Measurements from ENCODE around the gene APOBEC3C. TPM values are rescaled to one million over a fixed set of nuclear protein-coding genes. Genes with fewer than 3 reads are reported as not detected.
"Not testable (repeated sequence)": the region's sequence is repeated elsewhere in the genome, so short reads cannot be mapped to it uniquely, and the experiment has no call there.

The APOBEC3C gene
- total RNA-seq, 3 donors from 2014 or later, result 6.9 to 9.5 (median 7.0) TPM

DNA sequence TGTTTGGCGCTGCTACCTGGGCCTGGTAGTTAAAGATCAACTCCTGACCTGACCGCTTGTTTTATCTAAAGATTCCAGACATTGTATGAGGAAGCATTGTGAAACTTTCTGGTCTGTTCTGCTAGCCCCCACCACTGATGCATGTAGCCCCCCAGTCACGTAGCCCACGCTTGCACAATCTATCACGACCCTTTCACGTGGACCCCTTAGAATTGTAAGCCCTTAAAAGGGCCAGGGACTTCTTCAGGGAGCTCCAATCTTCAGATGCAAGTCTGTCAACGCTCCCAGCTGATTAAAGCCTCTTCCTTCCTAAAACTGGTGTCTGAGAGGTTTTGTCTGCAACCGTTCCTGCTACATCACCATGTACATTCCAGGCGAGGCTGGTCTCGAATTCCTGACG lies 41.6 kb downstream of the APOBEC3C start:
- no peak overlapping the region for H3K4me3 ChIP-seq

DNA sequence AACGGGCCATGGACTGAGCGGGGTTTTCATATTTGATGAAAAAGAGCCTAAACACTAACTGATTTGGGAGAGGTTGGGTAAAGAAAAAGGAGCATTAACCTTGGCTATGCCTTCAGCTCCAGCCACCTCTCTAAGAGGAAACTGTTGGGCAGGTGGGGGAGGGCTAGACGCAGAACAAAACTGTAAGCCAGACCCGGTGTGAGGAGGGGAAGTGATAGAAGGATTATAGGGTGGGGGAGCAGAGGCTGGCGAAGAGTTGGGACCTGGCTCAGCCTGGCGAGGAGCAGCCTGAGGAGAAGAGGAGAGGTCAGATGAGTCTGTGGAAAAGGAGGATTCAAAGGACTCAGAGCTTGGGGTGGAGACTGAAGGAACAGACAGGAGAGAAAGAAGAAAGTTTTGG lies 47.2 kb downstream of the APOBEC3C start:
- H3K27ac ChIP-seq; DNase-seq (ENCODE audit: low spot score in 2 of 2); H3K9me3 ChIP-seq; intact Hi-C loops (cut with DNase I; ENCODE audit: low total_unique reads); H3K27me3 ChIP-seq; H3K4me1 ChIP-seq; H3K4me3 ChIP-seq; H3K36me3 ChIP-seq: not testable (repeated sequence)

More for the DNA sequence above, 41.6 kb downstream of the APOBEC3C start:
- TF ChIP-seq POLR2AphosphoS5 (IDR thresholded peaks at IDR 0.05) (no peak), POLR2A (IDR thresholded peaks at IDR 0.05) (no peak)
- TF ChIP-seq, protein P1, sequence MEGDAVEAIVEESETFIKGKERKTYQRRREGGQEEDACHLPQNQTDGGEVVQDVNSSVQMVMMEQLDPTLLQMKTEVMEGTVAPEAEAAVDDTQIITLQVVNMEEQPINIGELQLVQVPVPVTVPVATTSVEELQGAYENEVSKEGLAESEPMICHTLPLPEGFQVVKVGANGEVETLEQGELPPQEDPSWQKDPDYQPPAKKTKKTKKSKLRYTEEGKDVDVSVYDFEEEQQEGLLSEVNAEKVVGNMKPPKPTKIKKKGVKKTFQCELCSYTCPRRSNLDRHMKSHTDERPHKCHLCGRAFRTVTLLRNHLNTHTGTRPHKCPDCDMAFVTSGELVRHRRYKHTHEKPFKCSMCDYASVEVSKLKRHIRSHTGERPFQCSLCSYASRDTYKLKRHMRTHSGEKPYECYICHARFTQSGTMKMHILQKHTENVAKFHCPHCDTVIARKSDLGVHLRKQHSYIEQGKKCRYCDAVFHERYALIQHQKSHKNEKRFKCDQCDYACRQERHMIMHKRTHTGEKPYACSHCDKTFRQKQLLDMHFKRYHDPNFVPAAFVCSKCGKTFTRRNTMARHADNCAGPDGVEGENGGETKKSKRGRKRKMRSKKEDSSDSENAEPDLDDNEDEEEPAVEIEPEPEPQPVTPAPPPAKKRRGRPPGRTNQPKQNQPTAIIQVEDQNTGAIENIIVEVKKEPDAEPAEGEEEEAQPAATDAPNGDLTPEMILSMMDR (IDR thresholded peaks at IDR 0.05), result no peak
- intact Hi-C loops (cut with DNase I; ENCODE audit: low total_unique reads), result no loop called here
- H3K4me1 ChIP-seq, result no peaks in the 10 kb centered on the region
- H3K36me3 ChIP-seq, result no peaks in the 10 kb centered on the region
- H3K27me3 ChIP-seq, result no peaks in the 10 kb centered on the region
- H3K27ac ChIP-seq, result no peak overlapping the region
- no peaks in the 10 kb centered on the region for H3K9me3 ChIP-seq
- no peak for DNase-seq (ENCODE audit: low spot score in 2 of 2)

DNA sequence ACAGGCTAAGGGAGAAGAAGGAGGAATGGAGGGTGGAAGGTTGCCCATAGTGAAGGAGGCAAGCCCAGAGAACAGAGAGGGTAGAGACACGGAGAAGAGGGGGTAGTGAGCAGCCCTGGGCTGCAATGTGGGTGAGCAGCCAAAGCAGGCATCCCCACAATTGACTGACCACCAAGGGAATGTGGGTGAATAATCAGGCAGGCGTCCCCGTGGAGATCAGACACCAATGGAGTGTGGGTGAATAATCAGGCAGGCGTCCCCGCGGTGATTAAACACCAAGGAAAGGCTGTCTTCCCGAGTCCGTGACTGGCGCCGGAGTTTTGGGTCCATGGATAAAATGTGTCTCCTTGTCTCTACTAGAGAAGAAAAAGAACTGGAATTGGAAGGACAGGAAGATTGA lies 47.9 kb downstream of the APOBEC3C start:
- H3K9me3 ChIP-seq; intact Hi-C loops (cut with DNase I; ENCODE audit: low total_unique reads): not testable (repeated sequence)

DNA sequence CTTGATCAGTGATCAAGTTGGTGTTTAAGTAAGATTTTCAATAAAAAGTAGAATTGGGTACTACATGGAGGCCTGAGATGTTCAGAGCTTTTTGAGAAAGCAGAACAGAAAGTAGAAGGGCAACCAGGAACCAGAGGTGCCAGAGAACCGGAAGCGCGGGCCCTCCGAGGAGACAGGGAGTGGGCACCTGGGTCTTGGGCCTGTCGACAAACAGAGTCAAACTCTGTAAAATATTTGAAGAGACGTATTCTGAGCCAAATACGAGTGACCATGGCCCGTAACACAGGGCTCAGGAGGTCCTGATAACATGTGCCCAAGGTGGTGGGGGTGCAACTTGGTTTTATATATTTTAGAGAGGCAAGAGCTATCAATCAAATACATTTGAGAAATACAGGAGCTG lies 49.8 kb downstream of the APOBEC3C start:
- not testable (repeated sequence) for H3K4me3 ChIP-seq; H3K36me3 ChIP-seq; DNase-seq (ENCODE audit: low spot score in 2 of 2); H3K27ac ChIP-seq; H3K27me3 ChIP-seq; H3K9me3 ChIP-seq; H3K4me1 ChIP-seq
- intact Hi-C loops (cut with DNase I; ENCODE audit: low total_unique reads), result loop anchor here (2.0 kb wide), 1 partner anchor 27 kb away; no protein-coding TSS in a partner anchor

More for the DNA sequence above, 47.9 kb downstream of the APOBEC3C start:
- not testable (repeated sequence) for H3K36me3 ChIP-seq; DNase-seq (ENCODE audit: low spot score in 2 of 2); H3K27ac ChIP-seq; H3K4me1 ChIP-seq; H3K27me3 ChIP-seq; H3K4me3 ChIP-seq

DNA sequence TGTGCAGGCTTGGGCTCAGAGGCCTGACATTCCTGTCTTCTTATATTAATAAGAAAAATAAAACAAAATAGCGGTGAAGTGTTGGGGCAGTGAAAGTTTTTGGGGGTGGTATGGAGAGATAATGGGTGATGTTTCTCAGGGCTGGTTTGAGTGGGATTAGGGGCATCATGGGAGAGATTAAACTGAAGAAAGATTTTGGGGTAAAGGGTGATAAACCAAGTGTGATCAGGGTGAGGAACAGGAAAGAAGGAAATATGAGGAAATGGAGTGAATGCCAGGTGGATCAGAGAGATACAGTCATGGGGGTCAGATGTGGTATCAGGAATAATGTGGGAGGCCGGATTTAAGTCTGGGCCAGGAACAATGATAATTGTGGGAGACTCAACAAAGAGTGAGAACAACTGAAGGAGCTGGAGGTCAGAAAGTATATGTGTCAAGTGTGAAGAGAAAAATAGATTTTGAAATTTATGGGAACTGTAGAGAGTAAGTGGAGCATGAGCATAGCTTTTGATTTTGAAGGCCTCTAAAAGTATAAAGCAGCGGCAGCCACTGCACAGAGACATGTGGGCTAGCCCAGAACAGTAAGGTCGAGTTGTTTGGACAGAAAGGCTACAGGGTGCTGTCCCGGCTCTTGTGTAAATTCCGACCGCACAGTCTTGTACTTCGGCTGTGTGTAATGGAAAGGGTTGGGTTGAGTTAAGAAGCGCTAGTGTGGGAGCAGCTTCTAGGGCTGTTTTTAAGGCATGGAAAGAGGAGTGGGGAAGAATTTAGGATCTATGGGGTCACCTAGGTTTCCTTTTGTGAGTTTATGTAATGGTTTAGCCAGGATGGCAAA lies 52.6 kb downstream of the APOBEC3C start:
- H3K4me3 ChIP-seq; DNase-seq (ENCODE audit: low spot score in 2 of 2); H3K4me1 ChIP-seq; H3K36me3 ChIP-seq; H3K27me3 ChIP-seq; intact Hi-C loops (cut with DNase I; ENCODE audit: low total_unique reads); H3K9me3 ChIP-seq: not testable (repeated sequence)
- peak overlapping the region; percentile 43 to 56 for H3K27ac ChIP-seq

DNA sequence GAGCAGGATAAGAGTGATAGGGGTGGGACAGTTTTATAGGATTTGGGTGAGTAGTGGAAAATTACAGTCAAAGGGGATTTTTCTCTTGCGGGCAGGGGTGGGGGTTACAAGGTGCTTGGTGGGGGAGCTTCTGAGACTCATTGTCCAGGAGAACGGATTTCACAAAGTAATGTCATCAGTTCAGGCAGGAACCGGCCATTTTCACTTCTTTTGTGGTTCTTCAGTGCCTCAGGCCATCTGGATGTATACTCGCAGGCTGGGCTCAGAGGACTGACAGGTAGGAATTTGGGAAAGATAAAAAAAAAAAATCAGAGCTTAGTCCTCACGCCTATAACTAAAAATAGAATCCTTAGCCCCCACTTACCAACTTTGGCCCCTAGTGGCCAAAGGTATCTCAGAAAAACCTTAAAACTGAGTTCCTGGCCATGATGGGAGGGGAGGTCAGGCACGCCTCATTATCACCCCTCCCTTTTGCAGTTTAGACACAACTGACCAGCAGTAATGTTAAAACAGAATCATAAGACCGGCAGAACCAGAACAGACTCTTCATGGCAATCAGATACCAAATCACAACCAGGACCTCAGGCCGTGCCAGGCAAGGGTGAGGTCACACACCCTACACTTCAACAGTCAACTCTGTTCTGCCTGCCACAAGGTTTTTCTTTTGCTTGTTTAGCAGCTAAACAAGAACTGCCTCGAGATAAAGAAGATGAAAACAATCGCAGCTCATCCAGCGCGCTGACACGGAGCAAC lies 54.2 kb downstream of the APOBEC3C start:
- no peak for DNase-seq (ENCODE audit: low spot score in 2 of 2)
- Histone ChIP-seq H3K27ac (no peak overlapping the region), H3K36me3 (no peaks in the 10 kb centered on the region), H3K4me3 (no peak overlapping the region), H3K27me3 (no peaks in the 10 kb centered on the region), H3K9me3 (no peaks in the 10 kb centered on the region), H3K4me1 (no peaks in the 10 kb centered on the region)
- intact Hi-C loops (cut with DNase I; ENCODE audit: low total_unique reads), result no loop called here
- TF ChIP-seq POLR2A (IDR thresholded peaks at IDR 0.05) (no peak), POLR2AphosphoS5 (IDR thresholded peaks at IDR 0.05) (no peak)
- TF ChIP-seq, protein P1 (IDR thresholded peaks at IDR 0.05), result no peak

Other genes starting within 250 kb of the APOBEC3C start
- gene DNAL4, start 220.1 kb upstream of the APOBEC3C start, total RNA-seq, result 10 to 100 TPM; 17.8 to 31.2 (median 21.3) TPM
- gene NPTXR, start 170.2 kb upstream of the APOBEC3C start, total RNA-seq, result 1 to 10 TPM; 3.7 to 4.6 (median 4.5) TPM
- gene CBX6, start 142.0 kb upstream of the APOBEC3C start, total RNA-seq, result 10 to 100 TPM; 20.2 to 34.7 (median 25.9) TPM
- gene APOBEC3A, start 56.6 kb upstream of the APOBEC3C start, total RNA-seq, result under 1 TPM in 1 of 3 donors, not detected in 2; 0.44 TPM
- 1 to 10 TPM in 1 of 3 donors, under 1 TPM in 1, not detected in 1; 0.33 to 2.2 TPM for gene APOBEC3B, start 31.9 kb upstream of the APOBEC3C start, total RNA-seq
- 1 to 10 TPM; 1.3 to 4.0 (median 3.9) TPM for gene APOBEC3D, start 6.9 kb downstream of the APOBEC3C start, total RNA-seq
- 1 to 10 TPM; 1.9 to 7.9 (median 5.9) TPM for gene APOBEC3F, start 26.6 kb downstream of the APOBEC3C start, total RNA-seq
- 10 to 100 TPM in 2 of 3 donors, 1 to 10 TPM in 1; 7.2 to 14.1 (median 13.3) TPM for gene APOBEC3G, start 63.0 kb downstream of the APOBEC3C start, total RNA-seq
- gene APOBEC3H, start 83.0 kb downstream of the APOBEC3C start, total RNA-seq, result under 1 TPM in 1 of 3 donors, not detected in 2; 0.32 TPM
- gene CBX7, start 138.4 kb downstream of the APOBEC3C start, total RNA-seq, result 10 to 100 TPM; 57.1 to 71.9 (median 71.1) TPM
- 10 to 100 TPM in 1 of 3 donors, 1 to 10 TPM in 2; 5.3 to 11.1 (median 8.5) TPM for gene PDGFB, start 230.7 kb downstream of the APOBEC3C start, total RNA-seq